HepG2 (cell line): ENCODE measurements around the gene DDAH2. TPM values are rescaled to one million over a fixed set of nuclear protein-coding genes. Genes with fewer than 3 reads are reported as not detected.

ENCODE experiments used
- AKAP8 ChIP-seq: sonication (generic); formaldehyde crosslinking; IDR thresholded peaks from 2 replicates; pipeline ENCODE4 v1.5.1; 2020; ENCODE audit warnings: mild to moderate bottlenecking, missing genetic modification reagents
- BRD4 ChIP-seq: sonication (generic); formaldehyde crosslinking; IDR thresholded peaks from 2 replicates; pipeline ENCODE4 v1.4.0; 2020; ENCODE audit warnings: missing genetic modification reagents
- HMG20B ChIP-seq: conservative IDR thresholded peaks from 2 replicates; pipeline ENCODE4 v1.6.1; 2016; ENCODE audit warnings: missing genetic modification reagents, missing compliant biosample characterization
- HNF4A ChIP-seq: sonication (generic); formaldehyde crosslinking; IDR thresholded peaks from 2 replicates; pipeline ENCODE4 v1.4.0; 2020; ENCODE audit warnings: missing genetic modification reagents
- NFE2L2 ChIP-seq: fragments of 150-350 bp; IDR thresholded peaks from 2 replicates; pipeline ENCODE4 v1.6.1; 2014; ENCODE audit warnings: low read length
- NFKB2 ChIP-seq: sonication (generic); formaldehyde crosslinking; IDR thresholded peaks from 2 replicates; pipeline ENCODE4 v1.4.0; 2020; ENCODE audit warnings: missing genetic modification reagents, borderline replicate concordance
- PAXIP1 ChIP-seq: sonication (generic); formaldehyde crosslinking; conservative IDR thresholded peaks from 2 replicates; pipeline ENCODE4 v1.4.0; 2020; ENCODE audit warnings: mild to moderate bottlenecking, missing genetic modification reagents, moderate library complexity
- SPEN ChIP-seq: sonication (generic); formaldehyde crosslinking; IDR thresholded peaks from 2 replicates; pipeline ENCODE4 v1.5.1; 2020; ENCODE audit warnings: low read depth, mild to moderate bottlenecking, missing genetic modification reagents
- TFAP4 ChIP-seq: sonication (generic); IDR thresholded peaks from 2 replicates; pipeline ENCODE4 v1.6.1; 2016; ENCODE audit warnings: low read depth, borderline replicate concordance
- ZBTB33 ChIP-seq: sonication (generic); formaldehyde crosslinking; IDR thresholded peaks from 2 replicates; pipeline ENCODE4 v1.4.0; 2020; ENCODE audit warnings: missing genetic modification reagents
- ZFP90 ChIP-seq: sonication (generic); formaldehyde crosslinking; IDR thresholded peaks from 2 replicates; pipeline ENCODE4 v1.8.0; 2022; ENCODE audit warnings: missing genetic modification reagents, mild to moderate bottlenecking, inconsistent platforms, borderline replicate concordance
- ZNF142 ChIP-seq: sonication (generic); formaldehyde crosslinking; IDR thresholded peaks from 2 replicates; pipeline ENCODE4 v1.4.0; 2020; ENCODE audit warnings: missing genetic modification reagents
- ZNF160 ChIP-seq: sonication (generic); formaldehyde crosslinking; IDR thresholded peaks from 2 replicates; pipeline ENCODE4 v1.8.0; 2022; ENCODE audit warnings: mild to moderate bottlenecking, inconsistent platforms, missing genetic modification reagents
- ZNF547 ChIP-seq: sonication (generic); formaldehyde crosslinking; IDR thresholded peaks from 2 replicates; pipeline ENCODE4 v1.5.1; 2020; ENCODE audit warnings: mild to moderate bottlenecking, missing genetic modification reagents
- ZNF644 ChIP-seq: IDR thresholded peaks from 2 replicates; pipeline ENCODE4 v1.6.1; 2016; ENCODE audit warnings: low read depth
- ZNF773 ChIP-seq: sonication (generic); formaldehyde crosslinking; IDR thresholded peaks from 2 replicates; pipeline ENCODE4 v1.4.0; 2020; ENCODE audit warnings: missing genetic modification reagents, borderline replicate concordance
- ZNF784 ChIP-seq: sonication (generic); formaldehyde crosslinking; IDR thresholded peaks from 2 replicates; pipeline ENCODE4 v1.5.1; 2020; ENCODE audit warnings: missing genetic modification reagents, mild to moderate bottlenecking, borderline replicate concordance
- polyA plus RNA-seq, 8 experiments: library from polyadenylated mRNA; depleted of rRNA in 3 of 8; stranded (reverse) in 7 of 8; unstranded in 1 of 8; fragments of >200 nt; fragmentation: Illumina TruSeq in 4 of 8; extraction: Trizol in 4 of 8; gene quantifications; 2 replicates each; pipeline versions ENCODE4 v1.2.1 to v1.2.3, GENCODE V29; 2011 to 2016; ENCODE audit warnings: low read depth in 4 of 8, missing spikeins in 1 of 8, mixed read lengths in 1 of 8; ENCODE audit not compliant: insufficient read depth in 1 of 8
- total RNA-seq, 5 experiments: library from RNA; depleted of rRNA; stranded (reverse); fragments of >200 nt; fragmentation: Illumina TruSeq; extraction: Trizol; gene quantifications; 2 replicates each; pipeline ENCODE4 v1.2.3, GENCODE V29; 2016; ENCODE audit warnings: low read depth in 1 of 5

The DDAH2 gene
- total and polyA plus RNA-seq, 2 of the 13 experiments (the other 11 are each of a cell fraction or from before 2014, with no cell fraction given) = 16.4 to 21.1 TPM

- TF ChIP-seq PAXIP1 (CRISPR knock-in tag) (peak; percentile 75), ZNF784 (CRISPR knock-in tag) (no peak), ZNF142 (CRISPR knock-in tag) (0 out of 2 replicates have a peak, but pooled peaks have one; percentile 35), NFE2L2 (no peak), ZNF773 (CRISPR knock-in tag) (no peak), HMG20B (CRISPR knock-in tag) (no peak), ZNF160 (CRISPR knock-in tag) (peak; percentile 44; the same call in 1 of the 2 replicates), ZNF644 (CRISPR knock-in tag) (peak; percentile 91), AKAP8 (peak; percentile 40; the same call in 1 of the 2 replicates), SPEN (peak; percentile 45; the same call in 1 of the 2 replicates), TFAP4 (peak; percentile 72; the same call in 1 of the 2 replicates), BRD4 (peak; percentile 65; the same call in 1 of the 2 replicates), ZBTB33 (peak; percentile 74), HNF4A (CRISPR knock-in tag) (peak; percentile 76), NFKB2 (CRISPR knock-in tag) (peak; percentile 25; the same call in 1 of the 2 replicates), ZNF547 (CRISPR knock-in tag) (0 out of 2 replicates have a peak, but pooled peaks have one; percentile 40), ZFP90 (0 out of 2 replicates have a peak, but pooled peaks have one; percentile 29)
Measured at GRCh38 chr6:31778193-31778592, 49.1 kb upstream of the DDAH2 start (continued).
